ENCODE results near the gene ANTXR1.

ANTXR1 gene

GRCh38 chr2:69134306-69134945 lies 121.4 kb downstream of the ANTXR1 start:
- no peak for DNase-seq (ENCODE audit: low read depth)

GRCh38 chr2:69138247-69138772 lies 125.3 kb downstream of the ANTXR1 start:
- DNase-seq (ENCODE audit: low read depth), result peak; percentile 84

- peak; percentile 91 for DNase-seq (ENCODE audit: low read depth)
Observed at GRCh38 chr2:69138793-69139459, 125.9 kb downstream of the ANTXR1 start.

GRCh38 chr2:69139778-69140670 lies 127.0 kb downstream of the ANTXR1 start:
- DNase-seq (ENCODE audit: low read depth), result peak; percentile 42

GRCh38 chr2:69141061-69141460 lies 128.1 kb downstream of the ANTXR1 start:
- no peak for DNase-seq (ENCODE audit: low read depth)

GRCh38 chr2:69143748-69144360 lies 130.9 kb downstream of the ANTXR1 start:
- peak; percentile 40 for DNase-seq (ENCODE audit: low read depth)

GRCh38 chr2:69145204-69145603 lies 132.2 kb downstream of the ANTXR1 start:
- DNase-seq (ENCODE audit: low read depth), result no peak

GRCh38 chr2:69147841-69148533 lies 135.0 kb downstream of the ANTXR1 start:
- no peak for DNase-seq (ENCODE audit: low read depth)

GRCh38 chr2:69149631-69150215 lies 136.7 kb downstream of the ANTXR1 start:
- DNase-seq (ENCODE audit: low read depth), result peak; percentile 99

GRCh38 chr2:69151931-69152330 lies 139.0 kb downstream of the ANTXR1 start:
- DNase-seq (ENCODE audit: low read depth), result no peak

- DNase-seq (ENCODE audit: low read depth), result no peak
Observed at GRCh38 chr2:69152847-69153583, 140.0 kb downstream of the ANTXR1 start.

- DNase-seq (ENCODE audit: low read depth), result peak; percentile 74
Observed at GRCh38 chr2:69154106-69154505, 141.1 kb downstream of the ANTXR1 start.

GRCh38 chr2:69156624-69157023 lies 143.6 kb downstream of the ANTXR1 start:
- DNase-seq (ENCODE audit: low read depth), result no peak

GRCh38 chr2:69157441-69157840 lies 144.5 kb downstream of the ANTXR1 start:
- no peak for DNase-seq (ENCODE audit: low read depth)

GRCh38 chr2:69159986-69160385 lies 147.0 kb downstream of the ANTXR1 start:
- DNase-seq (ENCODE audit: low read depth), result no peak

GRCh38 chr2:69162057-69162456 lies 149.1 kb downstream of the ANTXR1 start:
- DNase-seq (ENCODE audit: low read depth), result no peak

GRCh38 chr2:69163109-69163508 lies 150.1 kb downstream of the ANTXR1 start:
- peak; percentile 91 for DNase-seq (ENCODE audit: low read depth)

- no peak for DNase-seq (ENCODE audit: low read depth)
Observed at GRCh38 chr2:69163556-69163955, 150.6 kb downstream of the ANTXR1 start.

- peak; percentile 97 for DNase-seq (ENCODE audit: low read depth)
Observed at GRCh38 chr2:69164061-69164778, 151.2 kb downstream of the ANTXR1 start.

All from amniotic epithelial cell (primary cell).